A549 (cell line): Measurements from ENCODE around the gene LAMC2.

ENCODE experiments used
- CEBPB ChIP-seq, 2 experiments: fragments of >200 bp in 1 of 2; sonication (Bioruptor Twin) in 1 of 2; formaldehyde crosslinking in 1 of 2; IDR thresholded peaks; 2 replicates each; pipeline ENCODE4 v1.6.1; 2012 to 2016
- CHD2 ChIP-seq: fragments of 150-350 bp; IDR thresholded peaks from 2 replicates; pipeline ENCODE4 v1.6.1; 2014; ENCODE audit warnings: low read length; ENCODE audit not compliant: partially characterized antibody
- JUN ChIP-seq, 2 experiments: fragments of >200 bp; sonication (Bioruptor Twin); formaldehyde crosslinking; IDR thresholded peaks; 2 replicates in 1 of 2; 3 replicates in 1 of 2; pipeline ENCODE4 v1.6.1; 2016 to 2017
- MYC ChIP-seq: IDR thresholded peaks from 2 replicates; pipeline ENCODE4 v1.6.1; 2012; ENCODE audit warnings: mild to moderate bottlenecking, inconsistent platforms, low read length, improper control_type of control experiment, borderline replicate concordance
- POLR2A ChIP-seq: IDR thresholded peaks from 2 replicates; pipeline ENCODE4 v1.6.1; 2012; ENCODE audit warnings: mild to moderate bottlenecking, low read length
- RCOR1 ChIP-seq: fragments of 150-350 bp; IDR thresholded peaks from 2 replicates; pipeline ENCODE4 v1.6.1; 2014; ENCODE audit warnings: antibody characterized with exemption, low read length, low read depth
- RFX5 ChIP-seq: fragments of 450-650 bp; IDR thresholded peaks from 2 replicates; pipeline ENCODE4 v1.7.1; 2014; ENCODE audit warnings: antibody characterized with exemption, mild to moderate bottlenecking, moderate library complexity
- TF ChIP-seq, protein P1 (sequence below): fragments of >200 bp; sonication (Bioruptor Twin); formaldehyde crosslinking; IDR thresholded peaks from 3 replicates; pipeline ENCODE4 v1.5.1; 2016

DNA sequence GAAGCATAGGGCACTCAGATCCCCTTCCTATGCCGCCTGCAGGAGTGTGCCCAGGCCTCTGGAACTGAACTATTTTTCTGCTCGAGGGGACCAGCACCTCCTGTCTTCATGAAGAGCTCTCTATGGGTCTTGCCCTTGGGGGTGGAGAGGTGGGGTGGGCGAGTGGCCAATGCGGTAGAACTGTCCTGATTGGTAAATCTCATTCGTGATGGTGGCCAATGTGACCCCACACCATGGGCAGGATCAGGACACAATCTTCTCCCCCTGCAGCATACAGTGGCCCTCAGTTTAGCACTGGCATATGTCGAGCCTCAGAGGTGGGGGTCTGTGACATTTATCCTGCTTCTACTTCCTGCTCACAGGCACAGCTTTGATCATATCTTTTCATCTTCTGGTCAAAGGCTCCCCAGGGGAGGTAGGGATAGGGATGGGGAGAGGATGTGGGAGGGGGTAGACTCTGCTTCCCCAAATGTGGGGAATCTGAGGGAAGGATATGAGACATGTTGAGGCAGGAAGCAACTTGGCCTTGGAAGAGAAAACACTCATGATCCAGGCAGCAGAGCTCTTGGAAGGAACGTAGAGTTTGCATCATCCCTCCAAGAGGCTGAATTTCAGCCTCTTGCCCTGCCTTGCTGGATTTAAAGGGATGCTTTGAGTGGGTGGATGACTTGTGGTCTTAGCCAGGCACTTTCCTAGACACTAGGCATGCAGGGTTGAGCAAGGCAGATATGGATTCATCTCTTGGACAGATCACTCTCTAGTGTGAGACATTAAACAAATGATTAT, 81.8 kb downstream of the LAMC2 start:
- TF ChIP-seq RFX5: no peak
- TF ChIP-seq POLR2A: no peak
- TF ChIP-seq CHD2: no peak
- TF ChIP-seq JUN (IDR thresholded peaks at IDR 0.05): no peak
- TF ChIP-seq, protein P1, sequence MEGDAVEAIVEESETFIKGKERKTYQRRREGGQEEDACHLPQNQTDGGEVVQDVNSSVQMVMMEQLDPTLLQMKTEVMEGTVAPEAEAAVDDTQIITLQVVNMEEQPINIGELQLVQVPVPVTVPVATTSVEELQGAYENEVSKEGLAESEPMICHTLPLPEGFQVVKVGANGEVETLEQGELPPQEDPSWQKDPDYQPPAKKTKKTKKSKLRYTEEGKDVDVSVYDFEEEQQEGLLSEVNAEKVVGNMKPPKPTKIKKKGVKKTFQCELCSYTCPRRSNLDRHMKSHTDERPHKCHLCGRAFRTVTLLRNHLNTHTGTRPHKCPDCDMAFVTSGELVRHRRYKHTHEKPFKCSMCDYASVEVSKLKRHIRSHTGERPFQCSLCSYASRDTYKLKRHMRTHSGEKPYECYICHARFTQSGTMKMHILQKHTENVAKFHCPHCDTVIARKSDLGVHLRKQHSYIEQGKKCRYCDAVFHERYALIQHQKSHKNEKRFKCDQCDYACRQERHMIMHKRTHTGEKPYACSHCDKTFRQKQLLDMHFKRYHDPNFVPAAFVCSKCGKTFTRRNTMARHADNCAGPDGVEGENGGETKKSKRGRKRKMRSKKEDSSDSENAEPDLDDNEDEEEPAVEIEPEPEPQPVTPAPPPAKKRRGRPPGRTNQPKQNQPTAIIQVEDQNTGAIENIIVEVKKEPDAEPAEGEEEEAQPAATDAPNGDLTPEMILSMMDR: no peak
- TF ChIP-seq RCOR1: no peak
- no peak for TF ChIP-seq MYC
- no peak for TF ChIP-seq CEBPB (IDR thresholded peaks at IDR 0.05)
